Pancreas (tissue), 10 donors: ENCODE data around the gene IZUMO1. TPM values are rescaled to one million over a fixed set of nuclear protein-coding genes. Genes with fewer than 3 reads are reported as not detected.

Experiments
- ATAC-seq, 4 donors: fragments of 200-7000 bp; cut with Tn5 transposase; one replicate each; pipeline versions ENCODE4 v1.8.0 to v1.9.1; 2020; ENCODE audit warnings: mild to moderate bottlenecking in 4 of 4, moderate library complexity in 4 of 4
- DNase-seq, 6 donors: peaks; one replicate each; pipeline ENCODE4 v3.0.0-alpha.2; 2020
- FAIRE-seq: peaks from 2 replicates; lab custom pipeline; 2012; peaks lifted over from hg19 to GRCh38; lab: Jason Lieb, UNC
- H3K27ac ChIP-seq, 4 donors: fragments of 200-600 bp; sonication (generic); 1 replicate in 3 of 4; 2 replicates in 1 of 4; pipeline versions ENCODE4 v1.5.0 to v1.8.0; 2020
- H3K27me3 ChIP-seq, 4 donors: fragments of 200-600 bp; one replicate each; pipeline ENCODE4 v1.8.0; 2021
- H3K36me3 ChIP-seq, 3 donors: fragments of 200-600 bp; sonication (generic) in 1 of 3; one replicate each; pipeline versions ENCODE4 v1.5.0 to v1.8.0; 2020 to 2021
- H3K4me1 ChIP-seq, 3 donors: fragments of 200-600 bp; one replicate each; pipeline ENCODE4 v1.8.0; 2021
- H3K4me3 ChIP-seq, 4 donors: fragments of 200-600 bp; sonication (generic) in 2 of 4; one replicate each; pipeline versions ENCODE4 v1.5.0 to v1.8.0; 2020 to 2021
- H3K9me3 ChIP-seq, 4 donors: fragments of 200-600 bp; one replicate each; pipeline ENCODE4 v1.8.0; 2021
- WGBS, 2 donors: extraction: QIAGEN DNeasy Blood & Tissue Kit; methylation state at CpG; one replicate each; pipeline ENCODE4 v1.1.7; 2013; 5-methylcytosine and 5-hydroxymethylcytosine counted together
- intact Hi-C, 3 donors: fragments of 100-400 bp; cut with DNase I; formaldehyde crosslinking; loops; one replicate each; pipeline versions ENCODE4 v1.11.1 to v1.14.2; 2022
- polyA plus RNA-seq, 2 donors: library from polyadenylated mRNA; stranded (reverse); fragments of 200-250 nt; gene quantifications; one replicate each; pipeline ENCODE4 v1.2.3, GENCODE V29; 2013
- total RNA-seq, 6 donors: library from RNA; stranded (reverse); fragmentation: NEBNext Ultra II Directional in 4 of 6; extraction: Animal tissue kit (Norgen Biotek cat#: 25700) in 4 of 6; gene quantifications; one replicate each; pipeline versions ENCODE4 v1.2.1 to v1.2.4, GENCODE V29; 2021 to 2023
- TF ChIP-seq, protein P1 (sequence below), 4 donors: fragments of 200-600 bp; sonication (generic) in 3 of 4; IDR thresholded peaks; one replicate each; pipeline versions ENCODE4 v1.5.0 to v1.8.0; 2021; ENCODE audit warnings: antibody characterized with exemption in 4 of 4
- donor health status: healthy with polysubstance abuse.
- donor health status: DM: no; HTN: no; CAD: no; lungs with moderate emphysema.
- donor health status: DM: no; HTN: no; CAD: no.
- donor health status: control.
- donor health status: control.
- donor health status: Bipolar disorder and iron deficiency.
- donor health status: DM: yes; HTN: yes; CAD: no.
- donor health status: DM: no; HTN: no; CAD: no.
- donor health status: DM: no; HTN: no; CAD: no.
- donor health status: DM: yes; HTN: yes; CAD: no.

The IZUMO1 gene
- total and polyA plus RNA-seq, 8 donors, result 0.73 to 4.6 (median 2.1) TPM

DNA sequence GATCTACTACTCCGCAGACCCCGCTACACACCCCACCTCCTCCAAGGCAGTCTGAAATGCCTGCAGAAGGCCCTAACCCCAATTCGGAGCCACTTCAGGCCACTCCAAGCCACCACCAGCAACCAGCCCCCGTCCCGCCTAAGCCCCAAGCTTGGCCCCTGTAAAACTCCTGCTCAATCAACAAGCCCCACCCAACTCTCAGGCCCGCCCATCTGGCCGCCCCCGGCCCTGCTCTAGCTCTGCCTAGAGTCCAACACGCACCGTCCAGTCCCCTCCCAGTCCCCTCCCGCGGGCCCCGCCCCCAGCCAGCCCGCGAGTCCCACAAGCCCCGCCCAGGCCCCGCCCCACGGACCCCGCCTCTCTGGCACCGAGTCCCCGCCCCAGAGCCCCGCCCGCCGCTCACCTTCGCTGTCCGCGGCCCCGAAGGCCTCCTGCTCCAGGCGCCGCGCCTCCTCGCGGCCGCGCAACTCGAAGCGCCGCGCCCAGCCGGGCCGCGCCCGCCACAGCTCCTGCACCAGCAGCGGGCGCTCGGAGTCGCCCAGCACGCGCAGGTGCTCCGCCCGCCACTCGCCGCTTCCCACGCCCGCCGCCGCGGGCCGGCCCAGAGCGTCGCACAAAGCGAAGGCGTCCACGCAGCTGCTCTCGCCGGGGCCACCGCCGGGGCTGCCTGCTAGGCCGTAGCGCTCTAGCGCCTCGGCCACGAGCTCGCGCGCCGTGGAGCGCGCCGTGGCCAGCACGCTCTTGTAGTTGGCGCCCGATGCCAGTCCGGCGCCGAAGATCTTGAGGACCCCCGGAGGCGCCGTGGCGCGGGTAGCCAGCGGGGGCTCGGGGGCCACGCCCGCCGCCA, 7.9 kb downstream of the IZUMO1 start:
- TF ChIP-seq, protein P1, sequence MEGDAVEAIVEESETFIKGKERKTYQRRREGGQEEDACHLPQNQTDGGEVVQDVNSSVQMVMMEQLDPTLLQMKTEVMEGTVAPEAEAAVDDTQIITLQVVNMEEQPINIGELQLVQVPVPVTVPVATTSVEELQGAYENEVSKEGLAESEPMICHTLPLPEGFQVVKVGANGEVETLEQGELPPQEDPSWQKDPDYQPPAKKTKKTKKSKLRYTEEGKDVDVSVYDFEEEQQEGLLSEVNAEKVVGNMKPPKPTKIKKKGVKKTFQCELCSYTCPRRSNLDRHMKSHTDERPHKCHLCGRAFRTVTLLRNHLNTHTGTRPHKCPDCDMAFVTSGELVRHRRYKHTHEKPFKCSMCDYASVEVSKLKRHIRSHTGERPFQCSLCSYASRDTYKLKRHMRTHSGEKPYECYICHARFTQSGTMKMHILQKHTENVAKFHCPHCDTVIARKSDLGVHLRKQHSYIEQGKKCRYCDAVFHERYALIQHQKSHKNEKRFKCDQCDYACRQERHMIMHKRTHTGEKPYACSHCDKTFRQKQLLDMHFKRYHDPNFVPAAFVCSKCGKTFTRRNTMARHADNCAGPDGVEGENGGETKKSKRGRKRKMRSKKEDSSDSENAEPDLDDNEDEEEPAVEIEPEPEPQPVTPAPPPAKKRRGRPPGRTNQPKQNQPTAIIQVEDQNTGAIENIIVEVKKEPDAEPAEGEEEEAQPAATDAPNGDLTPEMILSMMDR (IDR thresholded peaks at IDR 0.05), result peak in 2 of 4 donors; percentile 22 to 37
- no peaks in the 10 kb centered on the region for H3K27me3 ChIP-seq
- peak; percentile 95 to 99 (median 98) for DNase-seq
- 1 to 2% methylated on average over 62 to 96 of the region's 96 CpGs for WGBS, 2 donors
- ATAC-seq, result peak; percentile 77 to 85 (median 82)
- peak overlapping the region; percentile 81 to 92 (median 90) for H3K27ac ChIP-seq
- no peak for FAIRE-seq
- H3K9me3 ChIP-seq, result no peaks in the 10 kb centered on the region
- H3K36me3 ChIP-seq, result no peaks in the 10 kb centered on the region
- intact Hi-C loops, result no loop called here
- H3K4me1 ChIP-seq, result peaks cover 0 to 10% (median 7%) of the 10 kb centered on the region in 3 donors
- H3K4me3 ChIP-seq, result peak overlapping the region; percentile 35 to 80 (median 60)

DNA sequence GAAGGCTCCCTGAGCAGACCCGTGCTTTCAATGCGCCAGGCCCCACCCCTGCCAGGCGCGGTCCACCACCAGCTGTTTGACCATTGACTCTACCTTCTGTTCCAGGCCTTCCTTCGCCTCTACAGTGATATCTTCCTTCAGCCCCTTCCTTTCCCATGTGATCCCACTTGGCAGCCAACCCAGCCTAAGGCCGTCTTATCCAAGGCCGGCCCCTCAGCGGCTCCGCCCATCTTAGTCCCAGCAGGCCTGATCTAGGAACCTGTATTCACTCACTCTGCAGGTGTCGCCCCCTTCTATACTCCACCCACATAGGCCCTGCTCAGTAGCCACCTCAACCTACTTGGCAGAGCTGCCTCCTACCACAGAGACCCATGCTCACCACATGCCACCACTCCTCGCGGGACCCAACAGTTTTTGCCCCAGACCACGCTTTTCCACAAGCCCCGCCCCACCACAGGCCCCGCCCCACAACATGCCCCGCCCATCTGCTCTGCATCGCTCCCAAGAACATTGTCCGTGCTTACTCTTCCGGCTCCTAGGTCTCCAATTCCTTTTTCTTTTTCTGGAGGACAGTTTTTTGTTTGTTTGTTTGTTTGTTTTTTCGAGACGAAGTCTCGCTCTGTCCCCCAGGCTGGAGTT, 9.2 kb downstream of the IZUMO1 start:
- Histone ChIP-seq H3K36me3 (no peaks in the 10 kb centered on the region), H3K4me1 (peaks cover 0 to 10% (median 7%) of the 10 kb centered on the region in 3 donors), H3K27me3 (no peaks in the 10 kb centered on the region), H3K9me3 (no peaks in the 10 kb centered on the region), H3K27ac (peak overlapping the region in 2 of 4 donors; percentile 55 to 56), H3K4me3 (peak overlapping the region in 2 of 4 donors; percentile 60 to 80)
- peak; percentile 78 to 95 (median 92) for DNase-seq
- WGBS, 2 donors, result 28 to 33% methylated on average over 22 of the region's 22 CpGs
- no peak for FAIRE-seq
- ATAC-seq, result peak; percentile 39 to 58 (median 56)
- intact Hi-C loops, result no loop called here
- TF ChIP-seq, protein P1 (IDR thresholded peaks at IDR 0.05), result no peak

DNA sequence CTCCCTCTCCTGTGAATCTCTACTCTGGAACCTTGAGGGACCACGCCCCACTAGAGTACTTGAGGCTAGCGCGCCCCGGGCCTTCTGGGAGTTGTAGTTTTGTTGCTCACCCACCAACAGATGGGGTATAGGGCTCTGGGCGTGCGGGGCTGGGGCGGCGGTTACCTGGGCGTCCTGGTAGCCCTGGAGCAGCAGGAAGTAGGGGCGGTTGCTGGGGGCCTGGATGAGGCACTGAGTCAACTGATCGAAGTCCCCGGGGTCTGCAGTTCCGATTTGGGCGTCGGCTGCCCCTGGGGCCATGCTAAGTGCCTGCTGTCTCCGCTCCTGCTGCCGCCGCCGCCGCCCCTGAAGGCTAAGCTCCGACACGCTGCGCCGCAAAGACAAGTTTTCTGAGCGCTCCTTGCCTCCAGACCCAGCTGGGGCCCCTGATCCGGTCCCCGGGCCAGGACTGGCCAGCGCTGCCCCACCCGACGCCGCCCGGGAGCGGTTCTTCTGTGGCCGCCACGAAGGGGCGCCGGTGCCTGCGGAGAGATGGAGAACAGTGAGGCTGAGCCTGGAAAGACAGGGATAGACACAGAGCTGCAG, 11.6 kb downstream of the IZUMO1 start:
- Histone ChIP-seq H3K36me3 (no peaks in the 10 kb centered on the region), H3K4me1 (peaks cover 0 to 10% (median 7%) of the 10 kb centered on the region in 3 donors), H3K27ac (no peak overlapping the region), H3K27me3 (no peaks in the 10 kb centered on the region), H3K4me3 (no peak overlapping the region), H3K9me3 (no peaks in the 10 kb centered on the region)
- FAIRE-seq (no peak), ATAC-seq (no peak), DNase-seq (no peak)
- intact Hi-C loops, result no loop called here
- 71 to 75% methylated on average over 33 to 38 of the region's 38 CpGs for WGBS, 2 donors
- TF ChIP-seq, protein P1 (IDR thresholded peaks at IDR 0.05), result no peak

DNA sequence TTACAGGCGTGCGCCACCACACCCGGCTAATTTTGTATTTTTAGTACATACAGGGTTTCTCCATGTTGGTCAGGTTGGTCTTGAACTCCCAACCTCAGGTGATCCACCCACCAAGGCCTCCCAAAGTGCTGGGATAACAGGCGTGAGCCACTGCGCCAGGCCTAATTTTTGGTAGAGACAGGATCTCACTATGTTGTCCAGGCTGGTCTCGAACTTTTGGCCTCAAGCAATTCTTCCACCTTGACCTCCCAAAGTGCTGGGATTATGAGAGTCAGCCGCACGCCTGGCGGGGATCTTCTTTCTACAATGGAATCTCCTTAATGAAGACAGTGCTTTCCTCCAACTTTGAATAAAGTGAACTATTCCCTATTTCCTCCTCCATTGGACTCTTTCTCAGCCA, 12.1 kb downstream of the IZUMO1 start:
- H3K27me3 ChIP-seq, result no peaks in the 10 kb centered on the region
- ATAC-seq (no peak), DNase-seq (no peak), FAIRE-seq (no peak)
- no peak overlapping the region for H3K4me3 ChIP-seq
- no peak overlapping the region for H3K27ac ChIP-seq
- 96 to 98% methylated on average over 9 of the region's 9 CpGs for WGBS, 2 donors
- H3K4me1 ChIP-seq, result peaks cover 0 to 10% (median 7%) of the 10 kb centered on the region in 3 donors
- TF ChIP-seq, protein P1 (IDR thresholded peaks at IDR 0.05), result no peak
- H3K9me3 ChIP-seq, result no peaks in the 10 kb centered on the region
- H3K36me3 ChIP-seq, result no peaks in the 10 kb centered on the region
- intact Hi-C loops, result no loop called here
